ENCODE measurements around the gene SEC14L5. TPM values are rescaled to one million over a fixed set of nuclear protein-coding genes. Genes with fewer than 3 reads are reported as not detected.

Gene SEC14L5
- total RNA-seq, 4 donors from 2014 or later = 0.32 to 6.2 (median 0.53) TPM

GRCh38 chr16:5017678-5017969, 59.5 kb downstream of the SEC14L5 start:
- H3K27ac ChIP-seq = no peak overlapping the region
- WGBS, 2 donors (ENCODE audit: low coverage in 1 of 2) = 85 to 96% methylated on average over 5 of the region's 5 CpGs
- H3K4me3 ChIP-seq = no peak overlapping the region
- H3K4me1 ChIP-seq = peaks cover 0 to 10% (median 0%) of the 10 kb centered on the region in 4 donors
- DNase-seq = no peak
- H3K27me3 ChIP-seq = no peaks in the 10 kb centered on the region
- in situ Hi-C loops (cut with MboI; ENCODE audit: low pct_ligation_motif_present in 1 of 4, low pct_unique_long_range_greater_than_20kb in 1 of 4, low sequenced_read_pairs in 3 of 4) = no loop called here
- TF ChIP-seq POLR2A (IDR thresholded peaks at IDR 0.05) (no peak), CTCF (IDR thresholded peaks at IDR 0.05) (no peak), POLR2AphosphoS5 (IDR thresholded peaks at IDR 0.05) (no peak), EP300 (IDR thresholded peaks at IDR 0.05; ENCODE audit: low read depth) (no peak)
- H3K36me3 ChIP-seq = no peaks in the 10 kb centered on the region
- H3K9me3 ChIP-seq = no peaks in the 10 kb centered on the region
- intact Hi-C loops (cut with DNase I; ENCODE audit: low total_unique reads) = no loop called here

- Histone ChIP-seq H3K27ac (no peak overlapping the region), H3K36me3 (no peaks in the 10 kb centered on the region), H3K27me3 (no peaks in the 10 kb centered on the region), H3K9me3 (no peaks in the 10 kb centered on the region), H3K4me1 (peaks cover 0 to 10% (median 0%) of the 10 kb centered on the region in 4 donors), H3K4me3 (no peak overlapping the region)
- no peak for TF ChIP-seq POLR2A (IDR thresholded peaks at IDR 0.05)
- TF ChIP-seq POLR2AphosphoS5 (IDR thresholded peaks at IDR 0.05) = no peak
- no peak for TF ChIP-seq EP300 (IDR thresholded peaks at IDR 0.05; ENCODE audit: low read depth)
- TF ChIP-seq CTCF (IDR thresholded peaks at IDR 0.05) = no peak
- in situ Hi-C loops (cut with MboI; ENCODE audit: low pct_ligation_motif_present in 1 of 4, low pct_unique_long_range_greater_than_20kb in 1 of 4, low sequenced_read_pairs in 3 of 4) = no loop called here
- no peak for DNase-seq
- 26 to 60% methylated on average over 2 to 9 of the region's 9 CpGs for WGBS, 2 donors (ENCODE audit: low coverage in 1 of 2)
- intact Hi-C loops (cut with DNase I; ENCODE audit: low total_unique reads) = no loop called here
These were observed 60.7 kb downstream of the SEC14L5 start for GRCh38 chr16:5018793-5019192.

- in situ Hi-C loops (cut with MboI; ENCODE audit: low pct_ligation_motif_present in 1 of 4, low pct_unique_long_range_greater_than_20kb in 1 of 4, low sequenced_read_pairs in 3 of 4) (no loop called here), intact Hi-C loops (cut with DNase I; ENCODE audit: low total_unique reads) (no loop called here)
- Histone ChIP-seq H3K4me3 (no peak overlapping the region), H3K27me3 (no peaks in the 10 kb centered on the region), H3K9me3 (no peaks in the 10 kb centered on the region), H3K4me1 (peaks cover 0 to 20% (median under 1%) of the 10 kb centered on the region in 4 donors), H3K27ac (no peak overlapping the region), H3K36me3 (no peaks in the 10 kb centered on the region)
- TF ChIP-seq EP300 (IDR thresholded peaks at IDR 0.05; ENCODE audit: low read depth) (no peak), CTCF (IDR thresholded peaks at IDR 0.05) (no peak), POLR2AphosphoS5 (IDR thresholded peaks at IDR 0.05) (no peak), POLR2A (IDR thresholded peaks at IDR 0.05) (no peak)
- 72 to 81% methylated on average over 6 of the region's 6 CpGs for WGBS, 2 donors (ENCODE audit: low coverage in 1 of 2)
- no peak for DNase-seq
These were observed 61.6 kb downstream of the SEC14L5 start for GRCh38 chr16:5019775-5020174.

- intact Hi-C loops (cut with DNase I; ENCODE audit: low total_unique reads) (no loop called here), in situ Hi-C loops (cut with MboI; ENCODE audit: low pct_ligation_motif_present in 1 of 4, low pct_unique_long_range_greater_than_20kb in 1 of 4, low sequenced_read_pairs in 3 of 4) (no loop called here)
- no peak for DNase-seq
- WGBS, 2 donors (ENCODE audit: low coverage in 1 of 2) = 85% methylated on average over 15 of the region's 15 CpGs; no CpG with 5 or more reads in 1 of the 2 donors
- H3K27ac ChIP-seq = no peak overlapping the region
- no peak overlapping the region for H3K4me3 ChIP-seq
- H3K36me3 ChIP-seq = no peaks in the 10 kb centered on the region
- H3K4me1 ChIP-seq = peaks cover 3 to 26% (median 5%) of the 10 kb centered on the region in 4 donors
- TF ChIP-seq CTCF (IDR thresholded peaks at IDR 0.05) (no peak), POLR2A (IDR thresholded peaks at IDR 0.05) (no peak), EP300 (IDR thresholded peaks at IDR 0.05; ENCODE audit: low read depth) (no peak)
- H3K9me3 ChIP-seq = no peaks in the 10 kb centered on the region
- H3K27me3 ChIP-seq = no peaks in the 10 kb centered on the region
These were observed 62.4 kb downstream of the SEC14L5 start for GRCh38 chr16:5020551-5020950.
